Transverse colon (tissue), 4 donors: Measurements from ENCODE around the gene TRMT10C. TPM values are rescaled to one million over a fixed set of nuclear protein-coding genes. Genes with fewer than 3 reads are reported as not detected.

Experiments
- DNase-seq: peaks from one replicate; pipeline ENCODE4 v3.0.0-alpha.2; 2019
- H3K27ac ChIP-seq, 4 donors: fragments of 200-600 bp; sonication (generic); 2 replicates each; pipeline ENCODE4 v1.5.1; 2016 to 2018; ENCODE audit warnings: inconsistent platforms in 4 of 4
- H3K27me3 ChIP-seq: fragments of 200-600 bp; sonication (generic); 2 replicates; pipeline ENCODE4 v1.5.1; 2017; ENCODE audit warnings: inconsistent platforms
- H3K36me3 ChIP-seq, 4 donors: fragments of 200-600 bp; sonication (generic); 2 replicates each; pipeline ENCODE4 v1.5.1; 2017 to 2019; ENCODE audit warnings: inconsistent platforms in 4 of 4
- H3K4me1 ChIP-seq, 4 donors: fragments of 200-600 bp; sonication (generic); 2 replicates each; pipeline ENCODE4 v1.5.1; 2017 to 2020; ENCODE audit warnings: inconsistent platforms in 4 of 4
- H3K4me3 ChIP-seq, 4 donors: fragments of 200-600 bp; sonication (generic); 1 replicate in 1 of 4; 2 replicates in 3 of 4; pipeline versions ENCODE4 v1.5.1 to v1.6.1; 2017 to 2019; ENCODE audit warnings: inconsistent platforms in 4 of 4
- H3K9me3 ChIP-seq, 2 donors: fragments of 200-600 bp; sonication (generic); 2 replicates each; pipeline ENCODE4 v1.5.1; 2017 to 2019; ENCODE audit warnings: inconsistent platforms in 2 of 2
- CTCF ChIP-seq, 5 experiments: fragments of 200-600 bp in 3 of 5; fragments of 450-650 bp in 2 of 5; sonication (generic) in 3 of 5; IDR thresholded peaks; 1 replicate in 2 of 5; 2 replicates in 3 of 5; pipeline ENCODE4 v1.5.1; 2016 to 2017; ENCODE audit warnings: antibody characterized with exemption in 5 of 5, inconsistent platforms in 3 of 5, mild to moderate bottlenecking in 2 of 5, moderate library complexity in 1 of 5
- EP300 ChIP-seq: sonication (generic); formaldehyde crosslinking; IDR thresholded peaks from one replicate; pipeline ENCODE4 v1.6.1; 2017; ENCODE audit warnings: antibody characterized with exemption, low read depth
- POLR2A ChIP-seq: fragments of 450-650 bp; IDR thresholded peaks from one replicate; pipeline ENCODE4 v1.6.1; 2016; ENCODE audit warnings: antibody characterized with exemption, mild to moderate bottlenecking, moderate library complexity
- POLR2AphosphoS5 ChIP-seq, 3 donors: sonication (generic); formaldehyde crosslinking; IDR thresholded peaks; one replicate each; pipeline ENCODE4 v1.6.1; 2016; ENCODE audit warnings: antibody characterized with exemption in 3 of 3
- WGBS, 2 donors: methylation state at CpG; one replicate each; pipeline ENCODE4 v1.1.5; 2018; ENCODE audit warnings: low coverage in 1 of 2; 5-methylcytosine and 5-hydroxymethylcytosine counted together
- in situ Hi-C, 4 donors: fragments of 200-750 bp; cut with MboI; loops; one replicate each; pipeline versions ENCODE4 v1.15.0 to v1.15.1; 2017; ENCODE audit warnings: low sequenced_read_pairs in 3 of 4, low pct_ligation_motif_present in 1 of 4, low pct_unique_long_range_greater_than_20kb in 1 of 4
- intact Hi-C: fragments of 100-400 bp; cut with DNase I; formaldehyde crosslinking; loops from one replicate; pipeline ENCODE4 v1.15.1; 2023; ENCODE audit warnings: low total_unique reads
- total RNA-seq, 4 donors: library from RNA; depleted of rRNA; stranded (reverse); fragments of >200 nt; gene quantifications; one replicate each; pipeline ENCODE4 v1.1.0, GENCODE V29; 2016

The TRMT10C gene
- total RNA-seq, 4 donors from 2014 or later: 5.0 to 15.0 (median 11.0) TPM

GRCh38 chr3:101556064-101556463 lies 5.6 kb upstream of the TRMT10C start:
- TF ChIP-seq CTCF (IDR thresholded peaks at IDR 0.05) (no peak), POLR2A (no peak), POLR2AphosphoS5 (IDR thresholded peaks at IDR 0.05) (no peak), EP300 (no peak)
- Histone ChIP-seq H3K36me3 (no peaks in the 10 kb centered on the region), H3K27me3 (peaks cover 34% of the 10 kb centered on the region), H3K9me3 (no peaks in the 10 kb centered on the region), H3K27ac (no peak overlapping the region), H3K4me3 (no peak overlapping the region), H3K4me1 (no peaks in the 10 kb centered on the region)
- in situ Hi-C loops: no loop called here
- intact Hi-C loops: no loop called here
- DNase-seq: no peak
- 50 to 64% methylated on average over 1 to 3 of the region's 3 CpGs for WGBS, 2 donors

GRCh38 chr3:101567528-101568317 lies 6.1 kb downstream of the TRMT10C start:
- in situ Hi-C loops (loop anchor here in 1 of 4 donors (10.0 kb wide), 1 partner anchor 117 kb away; the partner anchor contains the start of gene RPL24), intact Hi-C loops (no loop called here)
- no peaks in the 10 kb centered on the region for H3K27me3 ChIP-seq
- no peak overlapping the region for H3K4me3 ChIP-seq
- H3K27ac ChIP-seq: no peak overlapping the region
- H3K36me3 ChIP-seq: peaks cover 0 to 19% (median 0%) of the 10 kb centered on the region in 4 donors
- 75 to 81% methylated on average over 5 to 6 of the region's 6 CpGs for WGBS, 2 donors
- no peak for DNase-seq
- TF ChIP-seq POLR2AphosphoS5 (IDR thresholded peaks at IDR 0.05) (no peak), POLR2A (no peak), CTCF (IDR thresholded peaks at IDR 0.05) (no peak), EP300 (no peak)
- no peaks in the 10 kb centered on the region for H3K9me3 ChIP-seq
- peaks cover 4 to 22% (median 5%) of the 10 kb centered on the region in 4 donors for H3K4me1 ChIP-seq

- WGBS, 2 donors: 56 to 69% methylated on average over 4 to 9 of the region's 9 CpGs
- in situ Hi-C loops: no loop called here
- H3K27ac ChIP-seq: no peak overlapping the region
These were observed 9.6 kb downstream of the TRMT10C start for GRCh38 chr3:101571028-101571895.

More at GRCh38 chr3:101571028-101571895, 9.6 kb downstream of the TRMT10C start:
- no peak for DNase-seq
- intact Hi-C loops: no loop called here
- TF ChIP-seq POLR2AphosphoS5 (IDR thresholded peaks at IDR 0.05) (no peak), EP300 (no peak), CTCF (IDR thresholded peaks at IDR 0.05) (no peak), POLR2A (no peak)
- Histone ChIP-seq H3K4me1 (peaks cover 4 to 22% (median 18%) of the 10 kb centered on the region in 4 donors), H3K36me3 (peaks cover 0 to 6% (median 0%) of the 10 kb centered on the region in 4 donors), H3K4me3 (no peak overlapping the region), H3K27me3 (no peaks in the 10 kb centered on the region), H3K9me3 (no peaks in the 10 kb centered on the region)
